Thymus (tissue), 11 donors: Measurements from ENCODE around the gene SERGEF. TPM values are rescaled to one million over a fixed set of nuclear protein-coding genes. Genes with fewer than 3 reads are reported as not detected.

Experiments used
- DNase-seq, 9 donors: peaks; one replicate each; pipeline ENCODE4 v3.0.0-alpha.2; 2013; ENCODE audit warnings: low spot score in 9 of 9, low read depth in 6 of 9, missing footprints in 1 of 9
- H3K27ac ChIP-seq, 2 donors: one replicate each; pipeline ENCODE4 v1.5.1; 2013; ENCODE audit warnings: control low read depth in 1 of 2, low read depth in 1 of 2, low read length in 1 of 2, mild to moderate bottlenecking in 1 of 2, moderate library complexity in 1 of 2
- H3K27me3 ChIP-seq, 2 donors: one replicate each; pipeline ENCODE4 v1.5.1; 2013; ENCODE audit warnings: low read length in 1 of 2; ENCODE audit not compliant: control insufficient read depth in 2 of 2, insufficient read depth in 1 of 2
- H3K36me3 ChIP-seq, 2 donors: one replicate each; pipeline ENCODE4 v1.5.1; 2013; ENCODE audit warnings: low read length in 1 of 2, mild to moderate bottlenecking in 1 of 2, moderate library complexity in 1 of 2; ENCODE audit not compliant: control insufficient read depth in 2 of 2, insufficient read depth in 2 of 2
- H3K4me1 ChIP-seq, 2 donors: one replicate each; pipeline ENCODE4 v1.5.1; 2013; ENCODE audit warnings: low read length in 2 of 2; ENCODE audit not compliant: control insufficient read depth in 2 of 2, insufficient read depth in 2 of 2
- H3K4me3 ChIP-seq, 2 donors: one replicate each; pipeline ENCODE4 v1.5.1; 2013; ENCODE audit warnings: low read length in 2 of 2, control low read depth in 1 of 2, mild to moderate bottlenecking in 1 of 2
- H3K9me3 ChIP-seq, 2 donors: one replicate each; pipeline ENCODE4 v1.5.1; 2013; ENCODE audit warnings: low read length in 1 of 2, mild to moderate bottlenecking in 1 of 2; ENCODE audit not compliant: control insufficient read depth in 2 of 2, insufficient read depth in 1 of 2
- WGBS: extraction: QIAGEN DNeasy Blood & Tissue Kit; methylation state at CpG from one replicate; pipeline ENCODE4 v1.1.7; 2013; 5-methylcytosine and 5-hydroxymethylcytosine counted together
- polyA plus RNA-seq: library from polyadenylated mRNA; stranded (reverse); fragments of 200-250 nt; gene quantifications from one replicate; pipeline ENCODE4 v1.2.3, GENCODE V29; 2013
- total RNA-seq: library from RNA; stranded (reverse); fragments of 120-200 nt; gene quantifications from one replicate; pipeline ENCODE4 v1.2.4, GENCODE V29; 2013
- donor health status: healthy.

Gene SERGEF
- total and polyA plus RNA-seq, 2 donors: 52.8 to 84.2 TPM

DNA sequence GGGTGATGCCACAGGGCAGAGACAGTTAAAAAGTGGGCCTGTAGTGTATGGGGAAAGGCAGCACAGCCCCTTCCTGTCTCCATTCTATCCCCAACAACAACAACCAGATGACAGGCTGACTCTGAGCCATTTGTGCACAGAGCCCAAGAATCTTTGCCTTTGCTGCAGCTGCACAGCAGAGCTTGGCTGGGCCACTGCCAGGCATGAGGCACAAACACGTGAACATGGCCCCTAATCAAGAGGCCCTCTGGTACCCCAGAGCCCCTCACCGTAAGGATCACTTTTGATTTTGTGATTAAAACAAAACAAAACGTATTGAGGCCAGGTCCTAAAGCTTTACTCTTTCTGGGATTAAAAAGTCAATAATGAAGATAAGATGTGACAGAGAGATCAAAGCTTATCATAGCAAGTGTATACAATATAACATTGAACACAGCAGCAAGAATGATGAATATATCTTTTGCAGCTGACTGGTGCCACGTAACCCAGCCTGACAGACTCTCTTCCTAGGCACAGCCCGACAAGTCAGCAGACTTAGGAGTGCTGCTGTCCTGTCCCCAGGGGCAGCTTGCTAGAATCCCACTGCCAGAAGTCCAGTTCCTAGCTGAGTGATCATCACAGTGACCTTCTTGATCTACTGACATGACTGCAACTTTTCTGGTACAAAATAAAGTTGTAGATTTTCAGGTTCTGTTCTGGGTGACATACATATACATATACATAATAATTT, 117.8 kb downstream of the SERGEF start:
- DNase-seq: peak in 6 of 9 donors; percentile 14 to 70 (median 38)
- H3K27ac ChIP-seq: peak overlapping the region; percentile 75 to 89
- H3K4me1 ChIP-seq: peaks cover 7 to 10% of the 10 kb centered on the region in 2 donors
- no peaks in the 10 kb centered on the region for H3K36me3 ChIP-seq
- no peaks in the 10 kb centered on the region for H3K9me3 ChIP-seq
- no peak overlapping the region for H3K4me3 ChIP-seq
- 88% methylated on average over 5 of the region's 5 CpGs for WGBS
- no peaks in the 10 kb centered on the region for H3K27me3 ChIP-seq

DNA sequence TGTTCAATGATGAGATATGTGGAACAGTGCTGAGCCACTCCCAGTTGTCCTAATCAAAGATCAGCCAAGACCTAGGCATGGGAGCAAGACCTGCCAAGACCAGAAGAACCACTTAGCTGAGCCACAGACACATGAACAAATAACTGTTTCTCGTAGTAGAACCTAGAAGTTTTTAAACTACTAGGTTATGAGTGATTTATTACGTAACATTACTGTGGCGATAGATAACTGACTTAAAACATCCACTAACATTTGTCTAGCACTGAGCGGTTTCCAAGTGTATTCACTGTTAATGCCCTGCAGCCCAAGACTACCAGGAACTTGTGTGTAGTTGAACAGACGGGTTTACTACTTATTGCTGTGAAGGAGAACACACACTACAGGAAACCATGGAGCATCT, 120.4 kb downstream of the SERGEF start:
- Histone ChIP-seq H3K27ac (no peak overlapping the region), H3K4me3 (no peak overlapping the region), H3K36me3 (no peaks in the 10 kb centered on the region), H3K4me1 (peaks cover 7 to 10% of the 10 kb centered on the region in 2 donors), H3K27me3 (no peaks in the 10 kb centered on the region), H3K9me3 (no peaks in the 10 kb centered on the region)
- no peak for DNase-seq
- 96% methylated on average over 5 of the region's 5 CpGs for WGBS

DNA sequence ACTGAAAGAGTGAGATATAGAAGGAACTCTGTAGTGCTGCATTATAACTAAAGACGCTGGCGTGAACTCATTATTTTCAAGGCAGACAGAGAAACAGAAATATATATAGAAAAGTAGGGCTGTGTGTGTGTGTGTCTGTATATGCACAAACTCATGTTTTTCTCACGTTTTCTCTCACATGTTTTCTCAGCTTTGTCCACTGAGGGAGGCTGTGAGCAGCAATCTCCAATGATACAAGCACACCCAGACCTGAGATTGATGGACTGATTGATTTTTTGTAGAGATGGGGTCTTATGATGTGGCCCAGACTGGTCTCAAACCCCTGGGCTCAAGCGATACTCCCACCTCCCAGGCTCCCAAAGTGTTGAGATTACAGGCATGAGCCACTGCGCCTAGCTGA, 122.5 kb downstream of the SERGEF start:
- Histone ChIP-seq H3K36me3 (no peaks in the 10 kb centered on the region), H3K27ac (no peak overlapping the region), H3K9me3 (no peaks in the 10 kb centered on the region), H3K4me1 (peaks cover 6 to 9% of the 10 kb centered on the region in 2 donors), H3K4me3 (no peak overlapping the region), H3K27me3 (no peaks in the 10 kb centered on the region)
- 97% methylated on average over 5 of the region's 5 CpGs for WGBS
- DNase-seq: no peak

DNA sequence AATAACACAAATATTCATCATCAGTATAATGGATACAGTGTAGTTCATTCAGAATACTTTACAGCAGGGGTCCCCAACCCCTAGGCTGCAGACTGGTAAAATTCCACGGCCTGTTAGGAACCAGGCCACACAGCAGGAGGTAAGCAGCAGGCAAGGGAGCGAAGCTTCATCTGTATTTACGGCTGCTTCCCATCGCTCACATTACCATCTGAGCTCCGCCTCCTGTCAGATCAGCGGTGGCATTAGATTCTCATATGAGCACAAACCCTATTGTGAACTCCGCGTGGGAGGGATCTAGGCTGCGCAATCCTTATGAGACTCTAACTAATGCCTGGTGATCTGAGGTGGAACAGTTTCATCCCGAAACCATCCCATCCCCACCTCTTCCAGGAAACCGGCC, 125.1 kb downstream of the SERGEF start:
- WGBS: 97% methylated on average over 11 of the region's 11 CpGs
- no peak for DNase-seq
- Histone ChIP-seq H3K36me3 (no peaks in the 10 kb centered on the region), H3K27me3 (no peaks in the 10 kb centered on the region), H3K9me3 (no peaks in the 10 kb centered on the region), H3K27ac (no peak overlapping the region), H3K4me3 (no peak overlapping the region), H3K4me1 (peaks cover 0 to 1% of the 10 kb centered on the region in 2 donors)

DNA sequence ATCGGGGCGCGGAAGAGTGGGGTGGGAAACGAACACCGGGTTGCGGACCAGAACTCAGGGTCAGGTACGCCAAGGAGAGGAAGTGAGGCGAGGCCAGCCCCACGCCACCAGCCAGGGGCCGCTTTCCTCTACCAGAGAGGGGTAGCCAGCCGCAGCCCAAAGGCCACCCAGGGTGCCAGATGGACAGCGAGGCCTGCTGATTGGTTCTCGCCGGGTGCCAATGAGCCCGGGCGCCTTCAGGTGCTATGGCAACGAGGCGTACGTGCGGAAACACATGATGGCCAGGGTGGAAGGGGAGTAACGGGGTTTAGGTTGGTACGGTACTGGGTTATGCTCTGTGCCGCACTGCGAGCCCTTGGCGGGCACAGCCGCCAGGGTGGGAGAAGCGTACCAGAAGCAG, 128.9 kb downstream of the SERGEF start:
- no peak overlapping the region for H3K27ac ChIP-seq
- no peak overlapping the region for H3K4me3 ChIP-seq
- H3K27me3 ChIP-seq: no peaks in the 10 kb centered on the region
- DNase-seq: no peak
- H3K4me1 ChIP-seq: peaks cover 6 to 11% of the 10 kb centered on the region in 2 donors
- no peaks in the 10 kb centered on the region for H3K36me3 ChIP-seq
- WGBS: 99% methylated on average over 27 of the region's 27 CpGs
- H3K9me3 ChIP-seq: no peaks in the 10 kb centered on the region

DNA sequence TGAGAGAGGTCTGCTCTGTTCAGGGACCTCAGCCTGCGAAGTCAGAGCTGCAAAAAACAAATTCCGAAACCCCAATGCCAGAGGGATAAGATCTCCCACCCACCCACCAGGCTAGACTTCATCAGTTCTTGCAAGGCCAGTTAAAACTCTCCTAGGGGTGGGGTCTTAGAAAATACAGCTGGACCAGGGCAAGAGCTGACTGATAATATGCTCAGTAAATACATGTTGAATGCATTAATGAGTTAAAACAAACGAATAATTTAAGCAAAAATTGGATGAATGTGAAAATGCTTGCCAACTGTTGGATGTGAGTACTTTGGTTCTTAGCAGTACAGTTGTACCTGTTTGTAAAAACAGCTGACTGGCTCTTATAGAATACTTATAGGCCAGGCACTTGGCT, 129.8 kb downstream of the SERGEF start:
- peaks cover 11 to 16% of the 10 kb centered on the region in 2 donors for H3K4me1 ChIP-seq
- H3K9me3 ChIP-seq: no peaks in the 10 kb centered on the region
- H3K4me3 ChIP-seq: no peak overlapping the region
- WGBS: 96% methylated on average over 3 of the region's 3 CpGs
- no peaks in the 10 kb centered on the region for H3K27me3 ChIP-seq
- H3K27ac ChIP-seq: no peak overlapping the region
- no peak for DNase-seq
- no peaks in the 10 kb centered on the region for H3K36me3 ChIP-seq

DNA sequence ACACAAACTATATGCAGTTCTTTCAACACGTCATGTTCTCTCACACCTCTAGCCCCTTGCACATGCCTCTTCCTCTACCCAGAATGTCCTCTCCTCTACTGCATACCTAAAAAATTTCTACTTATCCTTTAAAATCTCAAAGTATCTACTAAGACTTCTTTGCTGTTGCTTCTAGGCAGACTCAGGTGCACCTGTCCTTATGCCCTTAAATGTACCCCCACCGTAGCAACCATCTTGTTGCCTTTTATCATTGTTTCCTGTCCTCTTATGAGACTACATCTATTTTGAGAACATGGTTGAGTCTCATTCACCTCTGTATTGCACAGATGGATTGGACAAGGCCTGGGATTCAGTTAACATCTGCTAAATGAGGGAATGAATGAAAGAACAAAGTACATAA, 134.1 kb downstream of the SERGEF start:
- no peak overlapping the region for H3K4me3 ChIP-seq
- H3K4me1 ChIP-seq: peaks cover 42 to 51% of the 10 kb centered on the region in 2 donors
- peak overlapping the region; percentile 55 to 76 for H3K27ac ChIP-seq
- no peaks in the 10 kb centered on the region for H3K9me3 ChIP-seq
- H3K36me3 ChIP-seq: peaks cover 0 to 3% of the 10 kb centered on the region in 2 donors
- WGBS: 23% methylated on average over 2 of the region's 2 CpGs
- peak in 7 of 9 donors; percentile 23 to 79 (median 51) for DNase-seq
- no peaks in the 10 kb centered on the region for H3K27me3 ChIP-seq

DNA sequence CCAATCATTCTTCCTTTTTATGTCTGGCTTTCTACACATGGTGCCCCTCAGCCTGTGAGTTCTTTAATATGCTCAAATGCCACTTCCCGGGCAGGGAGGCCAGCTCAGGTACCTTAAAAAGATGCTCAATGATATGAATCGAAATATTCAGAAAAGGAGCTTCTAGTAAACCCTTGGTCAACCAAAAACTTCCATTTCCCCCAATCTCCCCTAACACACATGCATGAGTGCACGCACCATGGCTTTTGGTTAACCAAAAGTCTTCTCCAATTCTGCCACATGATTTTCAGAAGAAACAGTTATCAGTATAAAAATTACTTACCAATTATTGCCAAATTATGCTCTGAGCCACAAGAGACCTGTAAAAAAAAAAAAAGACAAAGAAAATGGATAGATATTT, 135.0 kb downstream of the SERGEF start:
- no peak overlapping the region for H3K4me3 ChIP-seq
- H3K36me3 ChIP-seq: peaks cover 0 to 3% of the 10 kb centered on the region in 2 donors
- no peak overlapping the region for H3K27ac ChIP-seq
- WGBS: 98% methylated on average over 3 of the region's 3 CpGs
- peaks cover 42 to 51% of the 10 kb centered on the region in 2 donors for H3K4me1 ChIP-seq
- no peaks in the 10 kb centered on the region for H3K27me3 ChIP-seq
- no peak for DNase-seq
- no peaks in the 10 kb centered on the region for H3K9me3 ChIP-seq

DNA sequence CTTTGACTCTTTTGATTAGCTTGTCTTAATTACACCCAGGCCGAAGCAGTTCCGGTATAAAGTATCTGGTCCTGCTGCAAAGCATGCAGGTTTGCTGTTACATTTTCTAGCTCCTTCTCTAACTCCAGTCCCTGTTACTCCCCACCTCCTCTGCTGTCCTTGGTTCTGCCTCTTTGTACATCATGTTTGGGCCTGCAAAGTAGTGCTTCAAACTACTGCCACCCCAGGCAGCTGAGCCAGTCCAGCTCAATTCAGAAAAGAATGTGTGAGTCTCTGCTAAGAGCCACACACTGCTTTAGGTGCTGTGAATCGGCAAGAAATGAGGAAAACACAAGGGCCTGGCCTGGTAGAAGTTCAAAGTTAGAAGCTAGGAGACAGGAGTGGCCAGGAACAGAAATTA, 136.0 kb downstream of the SERGEF start:
- Histone ChIP-seq H3K27ac (peak overlapping the region in 1 of 2 donors; percentile 4), H3K9me3 (no peaks in the 10 kb centered on the region), H3K27me3 (no peaks in the 10 kb centered on the region), H3K4me1 (peaks cover 42 to 45% of the 10 kb centered on the region in 2 donors), H3K4me3 (no peak overlapping the region), H3K36me3 (peaks cover 0 to 3% of the 10 kb centered on the region in 2 donors)
- no peak for DNase-seq
- WGBS: 93% methylated on average over 3 of the region's 3 CpGs
